NB4 (cell line): Measurements from ENCODE around the gene MAPK6.
"Not testable (repeated sequence)": the region's sequence is repeated elsewhere in the genome, so short reads cannot be mapped to it uniquely, and the experiment has no call there.

Source experiments
- DNase-seq: peaks from one replicate; pipeline ENCODE4 v3.0.0; 2010; ENCODE audit warnings: low read depth
- H3K4me3 ChIP-seq: one replicate; pipeline ENCODE4 v1.5.1; 2011; ENCODE audit warnings: mild to moderate bottlenecking, low read depth, low read length, moderate library complexity
- CTCF ChIP-seq: IDR thresholded peaks from one replicate; pipeline ENCODE4 v1.5.1; 2012; ENCODE audit warnings: low read depth, low read length
- MAX ChIP-seq: IDR thresholded peaks from 2 replicates; pipeline ENCODE4 v1.6.1; 2011; ENCODE audit warnings: low read depth, low read length
- MYC ChIP-seq: IDR thresholded peaks from 2 replicates; pipeline ENCODE4 v1.6.1; 2011; ENCODE audit warnings: low read depth, low read length
- POLR2A ChIP-seq: IDR thresholded peaks from 2 replicates; pipeline ENCODE4 v1.6.1; 2011; ENCODE audit warnings: mild to moderate bottlenecking; ENCODE audit not compliant: insufficient read length; ENCODE audit errors: extremely low read depth

Gene MAPK6

GRCh38 chr15:51973775-51974174 is 45.2 kb upstream of the MAPK6 start:
- TF ChIP-seq MAX = no peak
- TF ChIP-seq MYC = no peak
- TF ChIP-seq CTCF = no peak
- no peak for TF ChIP-seq POLR2A
- no peak for DNase-seq
- H3K4me3 ChIP-seq = no peak overlapping the region

- peak overlapping the region; percentile 68 for H3K4me3 ChIP-seq
- TF ChIP-seq CTCF (peak; percentile 35), MAX (peak; percentile 36; the same call in 1 of the 2 replicates), POLR2A (peak; percentile 27), MYC (no peak; the same call in 1 of the 2 replicates)
- DNase-seq = peak; percentile 94
These were observed 36.8 kb upstream of the MAPK6 start for GRCh38 chr15:51982013-51982769.

GRCh38 chr15:51982770-51983103 is 36.3 kb upstream of the MAPK6 start:
- TF ChIP-seq CTCF = no peak
- no peak for TF ChIP-seq MYC
- TF ChIP-seq MAX = no peak
- no peak for DNase-seq
- no peak overlapping the region for H3K4me3 ChIP-seq

GRCh38 chr15:51991141-51991540 is 27.9 kb upstream of the MAPK6 start:
- DNase-seq = no peak
- H3K4me3 ChIP-seq = no peak overlapping the region
- TF ChIP-seq MYC (no peak), POLR2A (no peak), MAX (no peak), CTCF (no peak)

GRCh38 chr15:51992953-51993352 is 26.1 kb upstream of the MAPK6 start:
- DNase-seq = no peak
- no peak for TF ChIP-seq MAX
- no peak for TF ChIP-seq POLR2A
- TF ChIP-seq CTCF = no peak
- no peak for TF ChIP-seq MYC
- H3K4me3 ChIP-seq = no peak overlapping the region

GRCh38 chr15:52002351-52002750 is 16.7 kb upstream of the MAPK6 start:
- DNase-seq = no peak
- H3K4me3 ChIP-seq = no peak overlapping the region
- TF ChIP-seq MAX (no peak), CTCF (no peak), MYC (no peak), POLR2A (no peak)

- DNase-seq, H3K4me3 ChIP-seq: not testable (repeated sequence)
These were observed 15.9 kb upstream of the MAPK6 start for GRCh38 chr15:52003089-52003488.
